GM21447 (cell line): ENCODE data around the gene CFAP298.
A peak's percentile ranks its signal among the peaks of the same experiment; 100 is the strongest.
"Not testable (repeated sequence)": the region's sequence is repeated elsewhere in the genome, so short reads cannot be mapped to it uniquely, and the experiment has no call there.

Experiments used
- ATAC-seq: cut with Tn5 transposase; IDR thresholded peaks from one replicate; pipeline ENCODE4 v1.9.1; 2021; ENCODE audit not compliant: unreplicated experiment

CFAP298 gene, protein sequence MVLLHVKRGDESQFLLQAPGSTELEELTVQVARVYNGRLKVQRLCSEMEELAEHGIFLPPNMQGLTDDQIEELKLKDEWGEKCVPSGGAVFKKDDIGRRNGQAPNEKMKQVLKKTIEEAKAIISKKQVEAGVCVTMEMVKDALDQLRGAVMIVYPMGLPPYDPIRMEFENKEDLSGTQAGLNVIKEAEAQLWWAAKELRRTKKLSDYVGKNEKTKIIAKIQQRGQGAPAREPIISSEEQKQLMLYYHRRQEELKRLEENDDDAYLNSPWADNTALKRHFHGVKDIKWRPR

GRCh38 chr21:32612075-32612998 lies at the start of gene CFAP298:
Gene CFAP298, minus strand, starts transcription at chr21:32612377. Its CDS starts 134 bp downstream, at chr21:32612243.
- peak; percentile 94 for ATAC-seq

- not testable (repeated sequence) for ATAC-seq
These were observed 49.0 kb upstream of the CFAP298 start for GRCh38 chr21:32661026-32661782.

DNA sequence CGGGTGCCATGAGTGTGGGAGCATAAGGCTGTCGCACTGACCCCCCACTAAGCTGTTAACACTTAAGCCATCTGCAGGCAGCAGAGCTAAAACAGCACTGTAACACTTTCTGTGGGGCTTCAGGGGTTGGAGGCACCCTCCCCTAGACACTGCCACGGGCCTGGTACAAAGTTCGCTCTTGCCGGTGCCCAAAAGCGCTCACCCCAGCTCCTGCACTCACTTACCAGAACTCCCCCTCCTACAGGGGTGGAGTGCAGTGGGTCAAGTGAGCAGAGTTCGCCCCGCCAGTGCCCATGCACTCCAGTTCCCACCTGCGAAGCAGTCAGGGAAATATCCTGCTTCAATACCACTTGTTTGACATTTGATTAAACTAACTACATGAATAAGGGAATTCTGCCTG lies 46.3 kb upstream of the CFAP298 start:
- no peak for ATAC-seq

DNA sequence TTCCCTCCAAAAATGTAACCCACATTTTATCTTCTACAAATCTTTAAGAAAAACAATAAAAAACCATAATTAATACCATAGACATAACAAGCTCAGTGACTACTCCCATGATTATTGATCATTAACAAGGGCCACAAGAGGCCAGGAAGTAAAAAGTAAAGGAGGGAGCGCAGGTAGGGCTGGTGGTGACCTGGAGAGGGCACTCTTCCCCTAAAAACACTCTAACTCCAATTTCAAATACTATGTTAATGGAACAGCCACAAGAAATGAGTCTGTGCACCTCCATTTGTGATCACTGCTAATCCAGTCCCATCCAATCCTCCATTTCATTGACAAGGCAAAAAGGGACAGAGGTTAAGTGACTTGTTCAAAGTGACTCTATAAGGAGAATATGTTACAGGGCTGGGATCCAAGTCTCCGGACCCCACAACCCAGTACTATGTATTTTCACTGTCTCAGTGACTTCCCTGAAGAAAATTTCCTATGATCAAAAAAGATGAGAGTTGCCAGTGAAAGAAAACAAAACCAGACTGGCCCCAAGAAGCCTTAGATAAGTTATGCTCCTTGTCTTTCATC lies 41.2 kb upstream of the CFAP298 start:
- ATAC-seq: peak; percentile 55

GRCh38 chr21:32648165-32648564 lies 36.0 kb upstream of the CFAP298 start:
- ATAC-seq: no peak

- no peak for ATAC-seq
These were observed 33.3 kb upstream of the CFAP298 start for GRCh38 chr21:32645261-32646182.

DNA sequence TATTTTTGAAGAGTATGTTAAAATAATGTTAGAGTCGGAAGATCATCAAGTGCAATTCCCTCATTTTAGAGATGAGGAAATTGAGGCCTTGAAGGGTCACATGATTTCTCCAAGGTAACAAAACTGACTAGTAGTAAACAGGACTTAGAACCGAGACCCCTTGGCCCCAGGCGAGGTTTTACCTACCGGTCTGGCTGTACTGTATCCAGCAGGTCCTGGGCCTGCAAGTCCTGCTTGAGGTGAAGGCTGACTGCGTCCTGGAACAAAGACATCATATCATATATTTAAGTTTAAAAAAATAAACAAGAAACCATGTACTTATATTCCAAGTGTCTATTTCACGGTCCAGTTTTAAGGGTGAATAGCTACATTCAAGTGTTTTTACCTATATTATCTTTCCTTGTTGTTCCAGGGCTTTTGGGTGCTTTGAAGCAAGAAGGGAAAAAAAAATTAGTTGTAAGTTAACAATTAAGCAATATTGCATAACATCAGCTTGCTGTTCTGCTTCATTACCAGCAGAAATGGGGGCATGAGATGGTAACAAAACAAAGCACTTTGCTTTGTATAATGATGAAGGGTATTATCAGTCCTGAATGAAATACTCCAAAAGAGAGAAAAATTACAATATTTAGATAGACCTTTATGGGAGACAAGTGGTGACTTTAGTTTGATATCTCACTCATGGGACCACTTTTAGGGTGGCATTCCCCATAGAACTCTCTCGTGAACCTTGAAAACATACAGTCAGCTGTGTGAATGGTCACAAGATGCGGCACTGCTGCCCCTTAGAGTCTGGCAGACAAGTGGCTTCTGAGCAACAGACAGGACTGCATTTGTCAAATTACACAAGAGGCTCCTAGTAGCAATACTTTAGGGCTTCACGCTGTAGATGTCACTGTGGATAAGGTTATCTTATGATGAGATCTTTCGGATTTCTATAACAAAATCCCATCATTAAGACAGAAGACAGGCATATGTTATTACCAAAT lies 29.8 kb upstream of the CFAP298 start:
- no peak for ATAC-seq

- no peak for ATAC-seq
These were observed 14.5 kb upstream of the CFAP298 start for GRCh38 chr21:32626621-32627196.

DNA sequence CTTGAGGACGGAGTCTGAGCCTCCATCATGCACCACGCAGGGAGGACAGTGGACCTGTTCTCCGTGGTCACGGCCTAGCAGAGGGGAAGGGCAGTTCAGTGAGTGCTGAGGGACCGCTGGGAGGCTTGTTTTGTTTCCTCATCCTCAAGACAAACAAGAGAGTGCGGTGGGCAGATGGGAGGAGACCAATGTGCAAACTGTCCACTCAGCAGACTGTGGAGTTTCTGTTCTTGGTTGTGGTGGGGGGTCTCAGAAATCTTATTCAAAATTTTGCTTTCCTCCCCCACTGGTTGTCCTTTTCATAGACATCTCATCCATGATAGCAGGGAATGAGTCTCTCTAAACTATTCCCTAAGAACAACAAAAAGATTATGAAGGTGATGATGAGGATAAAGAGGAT lies 6.0 kb upstream of the CFAP298 start:
- ATAC-seq: not testable (repeated sequence)

DNA sequence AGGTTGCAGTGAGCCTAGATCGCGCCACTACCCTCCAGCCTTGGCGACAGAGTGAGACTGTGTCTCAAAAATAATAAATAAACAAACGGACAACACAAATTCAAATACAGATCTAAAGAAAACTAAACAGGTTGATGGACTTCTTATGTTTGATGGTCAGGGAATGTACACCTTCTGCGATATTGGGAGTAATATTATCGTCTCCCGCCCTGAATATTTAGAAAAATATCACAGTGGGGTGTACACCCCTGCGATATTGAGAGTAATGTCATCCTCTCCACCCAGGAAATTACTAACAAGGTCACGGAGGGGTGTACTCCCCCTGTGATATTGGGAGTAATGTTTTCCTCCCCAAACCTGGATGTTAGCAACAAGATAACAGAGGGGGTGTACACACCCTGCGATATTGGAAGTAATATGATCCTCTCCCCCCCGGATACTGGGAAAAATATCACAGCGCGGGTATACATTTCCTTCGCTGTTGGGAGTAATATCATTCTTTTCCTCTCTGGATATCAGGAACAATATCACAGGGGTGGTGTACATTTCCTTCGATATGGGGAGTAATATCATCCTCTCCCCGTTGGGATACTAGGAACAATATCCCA lies 1.4 kb upstream of the CFAP298 start:
- ATAC-seq: no peak

GRCh38 chr21:32612999-32613337 lies 791 bp upstream of the CFAP298 start:
- no peak for ATAC-seq

GRCh38 chr21:32611471-32611997 lies 643 bp downstream of the CFAP298 start:
- ATAC-seq: no peak

DNA sequence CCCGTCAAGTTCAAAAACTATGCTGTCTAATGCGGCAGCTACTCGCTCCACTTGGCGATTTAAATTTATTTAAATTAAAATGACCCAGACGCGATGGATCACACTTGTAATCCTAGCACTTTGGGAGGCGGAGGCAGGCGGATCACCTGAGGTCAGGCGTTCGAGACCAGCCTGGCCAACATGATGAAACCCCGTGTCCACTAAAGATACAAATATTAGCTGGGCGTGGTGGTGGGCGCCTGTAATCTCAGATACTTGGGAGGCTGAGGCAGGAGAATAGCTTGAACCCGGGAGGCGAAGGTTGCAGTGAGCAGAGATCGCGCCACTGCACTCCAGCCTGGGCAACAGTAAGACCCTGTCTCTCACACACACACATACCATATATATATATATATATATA lies 1.2 kb downstream of the CFAP298 start:
- not testable (repeated sequence) for ATAC-seq

GRCh38 chr21:32608851-32609250 lies 3.3 kb downstream of the CFAP298 start:
- no peak for ATAC-seq

DNA sequence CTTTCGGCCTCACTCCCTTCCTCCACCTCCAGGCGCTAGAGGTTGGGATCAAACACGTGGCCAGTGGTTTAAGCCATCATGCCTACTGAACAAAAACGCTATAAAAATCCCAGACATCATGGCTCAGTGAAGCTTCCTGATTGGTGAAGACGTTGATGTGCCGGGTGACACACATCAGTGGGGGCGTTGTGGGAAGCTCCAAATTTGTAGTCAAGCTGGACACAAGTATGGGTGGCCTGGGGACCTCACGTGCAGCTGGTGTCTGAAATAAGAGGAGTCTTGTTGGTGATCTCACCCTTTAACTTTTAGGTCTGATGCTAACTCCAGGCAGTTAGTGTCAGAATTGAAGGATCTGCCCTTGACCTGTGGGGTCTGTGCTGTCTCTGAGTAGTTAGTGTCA lies 6.7 kb downstream of the CFAP298 start:
- no peak for ATAC-seq

- ATAC-seq: no peak
These were observed 7.7 kb downstream of the CFAP298 start for GRCh38 chr21:32604464-32604863.

DNA sequence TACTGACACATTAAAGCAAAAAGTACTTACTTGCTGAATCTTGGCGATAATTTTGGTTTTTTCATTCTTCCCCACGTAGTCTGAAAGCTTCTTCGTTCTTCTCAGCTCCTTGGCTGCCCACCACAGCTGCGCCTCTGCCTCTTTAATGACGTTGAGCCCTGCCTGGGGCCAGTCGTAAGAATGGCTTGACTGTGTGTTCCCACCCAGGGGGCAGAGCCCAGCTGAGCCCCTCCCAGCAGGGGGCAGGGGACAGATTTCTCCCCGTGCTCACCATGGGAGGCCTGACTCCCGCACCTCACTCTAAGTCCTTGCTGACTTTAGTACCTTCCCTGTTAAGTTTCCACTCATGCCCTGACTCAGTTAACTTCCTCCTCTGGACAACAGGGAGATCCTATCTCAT lies 9.0 kb downstream of the CFAP298 start:
- ATAC-seq: no peak

- no peak for ATAC-seq
These were observed 10.1 kb downstream of the CFAP298 start for GRCh38 chr21:32602099-32602498.
